22Rv1 (cell line): Measurements from ENCODE around the gene EFCAB9.

Experiments used
- ZFX ChIP-seq: fragments of 450-650 bp; IDR thresholded peaks from 2 replicates; pipeline ENCODE4 v1.6.1; 2017; ENCODE audit warnings: antibody characterized with exemption, borderline replicate concordance
- TF ChIP-seq, protein P1 (sequence below): fragments of 450-650 bp; IDR thresholded peaks from 2 replicates; pipeline ENCODE4 v1.5.1; 2017; ENCODE audit warnings: mild to moderate bottlenecking

DNA sequence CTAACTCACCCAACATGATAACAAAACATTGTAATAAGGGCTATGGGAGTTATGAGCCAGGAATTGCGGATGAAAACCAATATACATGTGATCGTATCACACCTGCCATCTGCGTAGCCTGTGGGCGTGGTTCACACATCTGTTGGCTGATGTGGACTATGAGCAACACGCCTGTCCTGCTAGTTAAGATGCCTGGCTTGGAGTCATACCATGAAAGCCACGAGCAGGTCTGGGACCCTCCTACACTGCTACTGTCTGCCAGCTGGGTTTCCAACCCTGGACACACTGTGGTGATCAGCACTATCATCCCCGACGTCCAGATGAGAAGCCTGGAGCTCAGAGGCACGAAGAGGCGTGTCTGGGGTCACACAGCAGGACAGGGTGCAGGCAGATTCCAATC lies 46.1 kb upstream of the EFCAB9 start:
- TF ChIP-seq, protein P1, sequence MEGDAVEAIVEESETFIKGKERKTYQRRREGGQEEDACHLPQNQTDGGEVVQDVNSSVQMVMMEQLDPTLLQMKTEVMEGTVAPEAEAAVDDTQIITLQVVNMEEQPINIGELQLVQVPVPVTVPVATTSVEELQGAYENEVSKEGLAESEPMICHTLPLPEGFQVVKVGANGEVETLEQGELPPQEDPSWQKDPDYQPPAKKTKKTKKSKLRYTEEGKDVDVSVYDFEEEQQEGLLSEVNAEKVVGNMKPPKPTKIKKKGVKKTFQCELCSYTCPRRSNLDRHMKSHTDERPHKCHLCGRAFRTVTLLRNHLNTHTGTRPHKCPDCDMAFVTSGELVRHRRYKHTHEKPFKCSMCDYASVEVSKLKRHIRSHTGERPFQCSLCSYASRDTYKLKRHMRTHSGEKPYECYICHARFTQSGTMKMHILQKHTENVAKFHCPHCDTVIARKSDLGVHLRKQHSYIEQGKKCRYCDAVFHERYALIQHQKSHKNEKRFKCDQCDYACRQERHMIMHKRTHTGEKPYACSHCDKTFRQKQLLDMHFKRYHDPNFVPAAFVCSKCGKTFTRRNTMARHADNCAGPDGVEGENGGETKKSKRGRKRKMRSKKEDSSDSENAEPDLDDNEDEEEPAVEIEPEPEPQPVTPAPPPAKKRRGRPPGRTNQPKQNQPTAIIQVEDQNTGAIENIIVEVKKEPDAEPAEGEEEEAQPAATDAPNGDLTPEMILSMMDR: no peak
- no peak for TF ChIP-seq ZFX
